Measurements from ENCODE around the gene FBXL20.
"Not testable (repeated sequence)": the region's sequence is repeated elsewhere in the genome, so short reads cannot be mapped to it uniquely, and the experiment has no call there.

The FBXL20 gene

GRCh38 chr17:39340731-39341130 lies 60.7 kb downstream of the FBXL20 start:
- TF ChIP-seq, protein P1, sequence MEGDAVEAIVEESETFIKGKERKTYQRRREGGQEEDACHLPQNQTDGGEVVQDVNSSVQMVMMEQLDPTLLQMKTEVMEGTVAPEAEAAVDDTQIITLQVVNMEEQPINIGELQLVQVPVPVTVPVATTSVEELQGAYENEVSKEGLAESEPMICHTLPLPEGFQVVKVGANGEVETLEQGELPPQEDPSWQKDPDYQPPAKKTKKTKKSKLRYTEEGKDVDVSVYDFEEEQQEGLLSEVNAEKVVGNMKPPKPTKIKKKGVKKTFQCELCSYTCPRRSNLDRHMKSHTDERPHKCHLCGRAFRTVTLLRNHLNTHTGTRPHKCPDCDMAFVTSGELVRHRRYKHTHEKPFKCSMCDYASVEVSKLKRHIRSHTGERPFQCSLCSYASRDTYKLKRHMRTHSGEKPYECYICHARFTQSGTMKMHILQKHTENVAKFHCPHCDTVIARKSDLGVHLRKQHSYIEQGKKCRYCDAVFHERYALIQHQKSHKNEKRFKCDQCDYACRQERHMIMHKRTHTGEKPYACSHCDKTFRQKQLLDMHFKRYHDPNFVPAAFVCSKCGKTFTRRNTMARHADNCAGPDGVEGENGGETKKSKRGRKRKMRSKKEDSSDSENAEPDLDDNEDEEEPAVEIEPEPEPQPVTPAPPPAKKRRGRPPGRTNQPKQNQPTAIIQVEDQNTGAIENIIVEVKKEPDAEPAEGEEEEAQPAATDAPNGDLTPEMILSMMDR (conservative IDR thresholded peaks at IDR 0.05) = no peak
- H3K27ac ChIP-seq = no peak overlapping the region

DNA sequence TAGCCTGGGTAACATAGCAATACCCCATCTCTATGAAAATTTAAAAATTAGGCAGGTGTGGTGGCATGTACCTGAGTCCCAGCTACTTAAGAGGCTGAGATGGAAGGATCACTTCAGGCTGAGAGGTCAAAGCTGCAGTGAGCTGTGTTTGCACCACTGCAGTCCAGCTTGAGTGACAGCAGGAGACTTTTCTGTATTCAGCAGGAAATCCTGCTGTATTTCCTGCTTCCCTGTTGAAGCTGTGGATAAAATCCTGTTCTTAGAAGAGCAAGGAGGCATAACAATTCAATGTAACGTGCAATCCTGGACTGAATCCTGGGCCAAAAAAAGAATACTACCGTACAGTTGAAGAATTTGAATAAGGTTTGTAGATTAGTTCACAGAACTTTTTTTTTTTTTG lies 62.2 kb downstream of the FBXL20 start:
- peak overlapping the region; percentile 64 for H3K27ac ChIP-seq
- TF ChIP-seq, protein P1 (conservative IDR thresholded peaks at IDR 0.05) = no peak

- not testable (repeated sequence) for H3K27ac ChIP-seq
These were observed 63.8 kb downstream of the FBXL20 start for GRCh38 chr17:39337649-39338048.

GRCh38 chr17:39335704-39336223 lies 65.7 kb downstream of the FBXL20 start:
- TF ChIP-seq, protein P1 (conservative IDR thresholded peaks at IDR 0.05) = no peak
- no peak overlapping the region for H3K27ac ChIP-seq

- not testable (repeated sequence) for H3K27ac ChIP-seq
These were observed 67.2 kb downstream of the FBXL20 start for GRCh38 chr17:39334008-39334744.

GRCh38 chr17:39332092-39332491 lies 69.3 kb downstream of the FBXL20 start:
- TF ChIP-seq, protein P1 (conservative IDR thresholded peaks at IDR 0.05) = no peak
- H3K27ac ChIP-seq = no peak overlapping the region

DNA sequence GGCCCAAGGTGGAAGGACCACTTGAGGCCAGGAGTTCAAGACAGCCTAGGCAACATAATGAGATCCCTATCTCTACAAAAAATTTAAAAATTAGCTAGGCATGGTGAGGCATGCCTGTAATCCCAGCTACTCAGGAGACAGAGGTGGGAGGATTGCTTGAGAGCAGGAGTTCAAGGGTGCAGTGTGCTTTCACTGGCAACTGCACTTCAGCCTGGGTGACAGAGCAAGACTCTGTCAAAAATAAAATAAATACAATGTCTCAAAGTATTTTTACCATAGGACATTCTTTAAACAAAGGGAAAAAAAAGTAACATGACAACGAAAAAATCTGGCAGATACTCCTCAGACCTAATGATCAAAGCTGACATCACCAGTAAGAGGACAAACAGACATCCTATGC lies 72.6 kb downstream of the FBXL20 start:
- no peak overlapping the region for H3K27ac ChIP-seq
- TF ChIP-seq, protein P1 (conservative IDR thresholded peaks at IDR 0.05) = no peak

- TF ChIP-seq, protein P1 (conservative IDR thresholded peaks at IDR 0.05) = no peak
- H3K27ac ChIP-seq = peak overlapping the region; percentile 45; the same call in 1 of the 2 replicates
These were observed 74.3 kb downstream of the FBXL20 start for GRCh38 chr17:39327109-39327508.
